Testis (tissue), 3 donors: Measurements from ENCODE around the gene GPATCH8. TPM values are rescaled to one million over a fixed set of nuclear protein-coding genes. Genes with fewer than 3 reads are reported as not detected.
"Not testable (repeated sequence)": the region's sequence is repeated elsewhere in the genome, so short reads cannot be mapped to it uniquely, and the experiment has no call there.

ENCODE experiments used
- DNase-seq: peaks from one replicate; pipeline ENCODE4 v3.0.0-alpha.2; 2019
- H3K27ac ChIP-seq, 2 donors: fragments of 200-600 bp; sonication (generic); one replicate each; pipeline ENCODE4 v1.5.1; 2019
- H3K27me3 ChIP-seq: fragments of 200-600 bp; sonication (generic); one replicate; pipeline ENCODE4 v1.5.1; 2019
- H3K36me3 ChIP-seq: fragments of 200-600 bp; sonication (generic); one replicate; pipeline ENCODE4 v1.5.1; 2017; ENCODE audit warnings: low read depth; ENCODE audit errors: missing control alignments
- H3K4me1 ChIP-seq: fragments of 200-600 bp; sonication (generic); one replicate; pipeline ENCODE4 v1.5.1; 2019
- H3K4me3 ChIP-seq, 2 donors: fragments of 200-600 bp; sonication (generic); one replicate each; pipeline ENCODE4 v1.5.1; 2017 to 2019
- H3K9me3 ChIP-seq: fragments of 200-600 bp; sonication (generic); one replicate; pipeline ENCODE4 v1.5.1; 2017
- CTCF ChIP-seq, 3 experiments: fragments of 450-650 bp in 2 of 3; fragments of 200-600 bp in 1 of 3; sonication (generic) in 1 of 3; IDR thresholded peaks; one replicate each; pipeline ENCODE4 v1.5.1; 2016 to 2019; ENCODE audit warnings: antibody characterized with exemption in 3 of 3, mild to moderate bottlenecking in 2 of 3, moderate library complexity in 1 of 3
- POLR2A ChIP-seq: fragments of 450-650 bp; IDR thresholded peaks from one replicate; pipeline ENCODE4 v1.6.1; 2017; ENCODE audit warnings: antibody characterized with exemption, mild to moderate bottlenecking, moderate library complexity
- WGBS, 2 donors: methylation state at CpG; one replicate each; pipeline ENCODE4 v1.1.5; 2018; 5-methylcytosine and 5-hydroxymethylcytosine counted together
- intact Hi-C: fragments of 100-400 bp; cut with DNase I; formaldehyde crosslinking; loops from one replicate; pipeline ENCODE4 v1.15.1; 2023; ENCODE audit warnings: low total_unique reads
- polyA plus RNA-seq: library from polyadenylated mRNA; stranded (reverse); fragments of 350-450 nt; fragmentation: Illumina TruSeq; extraction: RNeasy Lipid Tissue Mini Kit (QIAGEN cat#74804); gene quantifications from one replicate; pipeline ENCODE4 v1.2.3, GENCODE V29; 2014; ENCODE audit warnings: low read depth, low replicate concordance; ENCODE audit not compliant: insufficient read depth
- total RNA-seq, 2 donors: library from RNA; depleted of rRNA; stranded (reverse); fragments of >200 nt; gene quantifications; one replicate each; pipeline ENCODE4 v1.2.3, GENCODE V29; 2016

Gene GPATCH8
- total and polyA plus RNA-seq, 3 donors from 2014 or later = 32.8 to 70.0 (median 69.2) TPM

DNA sequence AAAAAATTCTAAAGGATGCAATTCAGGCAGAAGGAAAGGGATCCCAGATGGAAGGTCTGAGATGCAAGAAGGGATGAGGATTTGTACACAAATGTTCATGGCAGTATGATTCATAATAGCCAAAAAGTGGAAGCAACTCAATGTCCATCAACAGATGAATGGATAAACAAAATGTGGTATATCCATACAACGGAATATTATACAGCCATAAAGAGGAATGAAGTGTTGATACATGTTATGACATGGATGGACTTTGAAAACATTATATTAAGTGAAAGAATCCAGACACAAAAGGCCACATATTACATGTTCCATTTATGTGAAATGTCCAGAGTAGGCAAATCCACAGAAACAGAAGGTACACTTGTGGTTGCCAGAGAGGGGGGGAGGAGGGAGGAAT is 23.9 kb upstream of the GPATCH8 start:
- Histone ChIP-seq H3K4me3 (no peak overlapping the region), H3K36me3 (no peaks in the 10 kb centered on the region), H3K27ac (no peak overlapping the region), H3K4me1 (no peaks in the 10 kb centered on the region), H3K27me3 (no peaks in the 10 kb centered on the region), H3K9me3 (no peaks in the 10 kb centered on the region)
- WGBS, 2 donors = 92% methylated on average over 1 of the region's 1 CpG
- TF ChIP-seq CTCF (IDR thresholded peaks at IDR 0.05) (no peak), POLR2A (no peak)
- DNase-seq = no peak
- intact Hi-C loops = no loop called here

- no peak for TF ChIP-seq POLR2A
- Histone ChIP-seq H3K4me3 (no peak overlapping the region), H3K36me3 (no peaks in the 10 kb centered on the region), H3K4me1 (no peaks in the 10 kb centered on the region), H3K27me3 (no peaks in the 10 kb centered on the region), H3K27ac (no peak overlapping the region), H3K9me3 (no peaks in the 10 kb centered on the region)
- WGBS, 2 donors = 67 to 75% methylated on average over 3 of the region's 3 CpGs
- no peak for DNase-seq
- intact Hi-C loops = no loop called here
Measured at GRCh38 chr17:44523672-44523972, 20.4 kb upstream of the GPATCH8 start.

DNA sequence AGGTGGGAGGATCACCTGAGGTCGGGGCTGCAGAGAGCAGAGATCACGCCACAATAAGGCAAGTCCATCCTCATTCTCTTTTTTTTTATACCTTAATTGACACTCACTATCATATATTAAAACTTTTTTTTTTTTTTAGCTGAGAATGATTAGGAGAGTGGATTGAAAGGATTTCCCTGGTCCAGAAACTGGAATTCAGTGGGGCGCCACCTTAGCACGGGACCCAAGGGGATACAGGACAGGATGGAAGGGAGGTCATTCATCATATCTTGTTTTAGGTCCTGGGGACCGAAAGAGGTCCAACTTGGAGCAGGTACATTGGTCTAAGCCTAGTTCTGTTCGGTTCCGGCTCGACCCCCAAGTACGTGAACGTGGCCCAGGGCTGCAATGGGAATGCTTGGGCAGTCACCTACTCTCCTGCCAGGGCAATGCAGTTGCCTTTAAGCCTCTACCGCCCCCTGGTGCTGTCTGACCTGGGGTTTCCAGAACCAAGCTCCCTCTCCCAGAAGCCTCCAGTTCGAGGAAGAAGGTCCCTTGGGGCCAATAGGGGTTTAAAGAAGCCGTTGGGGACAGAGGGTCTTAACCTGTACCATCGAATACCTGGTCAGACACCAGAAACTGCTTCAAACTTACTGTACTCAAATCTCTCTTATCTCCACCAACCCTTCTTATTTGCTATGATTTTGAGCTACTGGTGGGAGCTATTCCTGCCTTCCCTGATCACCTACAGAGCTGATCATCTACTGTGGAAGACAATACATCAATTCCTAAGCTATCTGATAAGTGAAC is 19.9 kb upstream of the GPATCH8 start:
- peak; percentile 88 for DNase-seq
- Histone ChIP-seq H3K27me3 (no peaks in the 10 kb centered on the region), H3K27ac (no peak overlapping the region), H3K4me3 (no peak overlapping the region), H3K4me1 (no peaks in the 10 kb centered on the region), H3K36me3 (no peaks in the 10 kb centered on the region), H3K9me3 (no peaks in the 10 kb centered on the region)
- WGBS, 2 donors = 60 to 71% methylated on average over 14 of the region's 14 CpGs
- TF ChIP-seq POLR2A (no peak), CTCF (IDR thresholded peaks at IDR 0.05) (peak; percentile 31 to 55 (median 37))
- intact Hi-C loops = no loop called here

DNA sequence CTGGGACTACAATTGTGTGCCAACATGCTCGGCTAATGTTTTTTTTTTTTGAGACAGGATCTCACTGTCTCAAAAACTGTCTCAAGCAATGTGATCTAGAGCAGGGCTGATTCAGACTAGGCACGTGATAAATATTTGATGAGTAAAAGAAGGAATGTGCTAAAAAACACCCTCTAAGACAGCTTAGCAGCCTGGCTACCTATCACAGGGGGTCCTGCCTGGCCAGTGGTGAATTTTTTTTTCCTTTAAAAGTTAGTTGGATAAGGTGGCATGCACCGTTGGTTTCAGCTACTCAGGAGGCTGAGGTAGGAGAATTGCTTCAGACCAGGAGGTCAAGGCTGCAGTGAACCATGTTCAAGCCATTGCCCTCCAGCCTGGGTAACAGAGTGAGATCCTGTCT is 14.8 kb upstream of the GPATCH8 start:
- H3K9me3 ChIP-seq = no peaks in the 10 kb centered on the region
- H3K4me3 ChIP-seq = no peak overlapping the region
- no peaks in the 10 kb centered on the region for H3K27me3 ChIP-seq
- intact Hi-C loops = no loop called here
- TF ChIP-seq CTCF (IDR thresholded peaks at IDR 0.05) = no peak
- no peak for TF ChIP-seq POLR2A
- 53 to 55% methylated on average over 3 of the region's 3 CpGs for WGBS, 2 donors
- H3K27ac ChIP-seq = no peak overlapping the region
- no peaks in the 10 kb centered on the region for H3K4me1 ChIP-seq
- H3K36me3 ChIP-seq = no peaks in the 10 kb centered on the region
- DNase-seq = no peak

- H3K27me3 ChIP-seq, H3K4me3 ChIP-seq, H3K27ac ChIP-seq, H3K4me1 ChIP-seq, intact Hi-C loops, H3K9me3 ChIP-seq, DNase-seq, H3K36me3 ChIP-seq: not testable (repeated sequence)
- WGBS, 2 donors = 41 to 45% methylated on average over 14 of the region's 14 CpGs
Measured at GRCh38 chr17:44511241-44512134, 8.3 kb upstream of the GPATCH8 start.

DNA sequence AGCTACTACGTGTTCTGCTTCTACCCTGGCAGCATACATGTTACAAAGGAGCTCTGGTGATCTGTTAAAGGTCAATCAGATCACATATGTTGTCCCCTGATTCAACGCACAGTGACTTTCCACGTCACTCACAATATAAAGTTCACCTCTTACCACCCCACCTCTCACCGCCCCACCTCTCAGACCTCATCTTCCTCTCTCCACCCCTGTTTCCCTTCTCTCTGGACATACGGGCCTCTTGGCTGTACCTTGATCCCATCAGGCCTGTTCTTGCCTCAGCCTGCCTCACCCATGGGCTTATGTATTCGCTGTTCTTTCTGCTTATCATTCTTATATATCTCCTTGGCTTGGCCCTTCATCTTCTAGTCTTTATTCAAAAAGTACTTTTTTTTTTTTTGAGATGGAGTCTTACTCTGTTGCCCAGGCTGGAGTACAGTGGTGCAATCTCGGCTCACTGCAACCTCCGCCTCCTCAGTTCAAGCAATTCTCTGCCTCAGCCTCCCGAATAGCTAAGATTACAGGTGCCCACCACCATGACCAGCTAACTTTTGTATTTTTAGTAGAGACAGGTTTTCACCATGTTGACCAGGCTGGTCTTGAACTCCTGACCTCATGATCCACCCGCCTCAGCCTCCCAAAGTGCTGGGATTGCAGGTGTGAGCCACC is 3.9 kb upstream of the GPATCH8 start:
- H3K27ac ChIP-seq, H3K36me3 ChIP-seq, H3K27me3 ChIP-seq, DNase-seq, H3K4me1 ChIP-seq, intact Hi-C loops, H3K4me3 ChIP-seq, H3K9me3 ChIP-seq: not testable (repeated sequence)
- 91 to 92% methylated on average over 10 of the region's 10 CpGs for WGBS, 2 donors
